ENCODE results near the gene SAFB.
"Not testable (repeated sequence)": the region's sequence is repeated elsewhere in the genome, so short reads cannot be mapped to it uniquely, and the experiment has no call there.

SAFB gene

DNA sequence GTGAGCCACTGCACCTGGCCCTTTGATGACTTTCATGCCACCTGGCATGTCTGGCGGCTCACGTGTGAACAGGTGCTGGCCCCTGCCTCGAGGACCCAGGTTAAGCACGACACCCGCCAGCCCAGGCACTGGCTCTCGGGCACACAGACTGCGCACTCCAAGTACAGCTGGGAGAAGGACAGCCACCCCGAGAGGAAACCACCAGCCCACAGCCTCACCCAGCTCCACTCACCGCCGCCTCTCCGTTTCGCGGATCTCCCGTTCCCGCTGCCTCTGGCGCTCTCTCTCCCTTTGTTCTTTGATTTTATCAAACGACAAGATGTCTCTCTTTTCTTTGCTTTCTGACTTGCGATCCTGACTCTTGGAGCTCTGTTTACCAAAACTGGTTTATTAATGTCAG lies 27.8 kb upstream of the SAFB start:
- no peaks in the 10 kb centered on the region for H3K4me1 ChIP-seq (ENCODE audit: control insufficient read depth, insufficient read depth, low read length, poor library complexity, severe bottlenecking)
- H3K27ac ChIP-seq (ENCODE audit: insufficient read depth, low read length, poor library complexity, severe bottlenecking), result no peak overlapping the region
- no peak overlapping the region for H3K4me3 ChIP-seq (ENCODE audit: insufficient read depth, low read depth, low read length, poor library complexity, severe bottlenecking)
- H3K27me3 ChIP-seq (replicated peaks; ENCODE audit: control insufficient read depth, insufficient read depth, low read length, poor library complexity, severe bottlenecking), result no peaks in the 10 kb centered on the region
- peaks cover 95% of the 10 kb centered on the region for H3K36me3 ChIP-seq (ENCODE audit: control insufficient read depth, insufficient read depth, low read length)
- no peaks in the 10 kb centered on the region for H3K9me3 ChIP-seq (ENCODE audit: control insufficient read depth, low read length)
- no peak for DNase-seq

DNA sequence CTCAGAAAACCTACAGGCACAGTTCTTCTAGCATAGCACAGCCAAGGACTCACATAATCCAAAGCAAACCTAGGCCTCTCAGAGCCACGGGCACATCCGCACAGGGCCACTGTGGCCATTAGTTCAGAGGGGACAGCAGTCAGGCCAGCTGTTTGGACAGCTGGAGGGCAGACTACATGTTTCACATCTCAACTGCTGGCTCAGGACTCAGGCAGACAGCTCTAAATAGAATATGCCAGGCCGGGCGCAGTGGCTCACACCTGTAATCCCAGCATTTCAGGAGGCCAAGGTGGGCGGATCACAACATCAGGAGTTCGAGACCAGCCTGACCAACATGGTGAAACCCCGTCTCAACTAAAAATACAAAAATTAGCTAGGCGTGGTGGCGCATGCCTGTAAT lies 27.1 kb upstream of the SAFB start:
- Histone ChIP-seq H3K4me3 (ENCODE audit: insufficient read depth, low read depth, low read length, poor library complexity, severe bottlenecking) (no peak overlapping the region), H3K27me3 (replicated peaks; ENCODE audit: control insufficient read depth, insufficient read depth, low read length, poor library complexity, severe bottlenecking) (no peaks in the 10 kb centered on the region), H3K36me3 (ENCODE audit: control insufficient read depth, insufficient read depth, low read length) (peaks cover 95% of the 10 kb centered on the region), H3K9me3 (ENCODE audit: control insufficient read depth, low read length) (no peaks in the 10 kb centered on the region), H3K27ac (ENCODE audit: insufficient read depth, low read length, poor library complexity, severe bottlenecking) (no peak overlapping the region), H3K4me1 (ENCODE audit: control insufficient read depth, insufficient read depth, low read length, poor library complexity, severe bottlenecking) (no peaks in the 10 kb centered on the region)
- DNase-seq, result no peak

DNA sequence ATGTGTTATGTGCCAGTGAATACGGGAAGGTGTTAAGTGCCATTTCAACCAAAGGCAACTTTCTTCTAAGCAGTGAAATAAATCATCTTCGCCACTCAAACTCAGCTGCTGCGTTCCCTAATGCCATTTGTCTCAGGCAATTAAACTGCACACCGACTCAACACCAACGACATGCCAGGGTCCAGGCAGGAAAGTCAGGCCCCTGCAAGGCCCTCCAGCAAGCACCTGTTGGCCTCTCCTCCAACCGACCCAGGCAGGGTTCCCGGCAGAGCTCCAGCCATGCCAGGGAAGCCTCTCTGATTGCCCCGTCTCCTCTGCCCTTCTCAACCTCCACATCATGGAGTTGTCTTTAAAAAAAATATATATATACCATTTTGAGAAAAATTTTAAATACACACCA lies 22.1 kb upstream of the SAFB start:
- Histone ChIP-seq H3K27ac (ENCODE audit: insufficient read depth, low read length, poor library complexity, severe bottlenecking) (no peak overlapping the region), H3K4me1 (ENCODE audit: control insufficient read depth, insufficient read depth, low read length, poor library complexity, severe bottlenecking) (no peaks in the 10 kb centered on the region), H3K36me3 (ENCODE audit: control insufficient read depth, insufficient read depth, low read length) (peaks cover 93% of the 10 kb centered on the region)

DNA sequence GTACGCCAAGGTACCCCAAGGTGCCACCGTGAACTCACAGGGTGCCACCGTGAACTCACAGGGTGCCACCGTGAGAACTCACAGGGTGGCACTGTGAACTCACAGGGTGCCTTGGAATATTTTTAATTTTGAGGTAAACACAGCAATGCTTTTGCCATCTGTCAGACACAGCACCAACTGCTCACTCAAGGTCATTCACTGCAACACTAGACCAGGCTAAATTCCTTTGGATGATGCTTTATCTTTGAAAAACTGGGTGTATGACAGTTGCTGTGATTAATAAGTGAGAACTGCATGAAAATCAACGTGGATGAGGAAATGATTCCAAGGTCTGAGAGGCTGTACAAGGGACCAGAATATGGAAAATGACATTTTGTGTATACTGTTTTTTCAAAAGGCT lies 19.3 kb upstream of the SAFB start:
- no peak for DNase-seq
- Histone ChIP-seq H3K9me3 (ENCODE audit: control insufficient read depth, low read length) (no peaks in the 10 kb centered on the region), H3K36me3 (ENCODE audit: control insufficient read depth, insufficient read depth, low read length) (peaks cover 93% of the 10 kb centered on the region), H3K27me3 (replicated peaks; ENCODE audit: control insufficient read depth, insufficient read depth, low read length, poor library complexity, severe bottlenecking) (no peaks in the 10 kb centered on the region), H3K4me3 (ENCODE audit: insufficient read depth, low read depth, low read length, poor library complexity, severe bottlenecking) (no peak overlapping the region), H3K27ac (ENCODE audit: insufficient read depth, low read length, poor library complexity, severe bottlenecking) (no peak overlapping the region), H3K4me1 (ENCODE audit: control insufficient read depth, insufficient read depth, low read length, poor library complexity, severe bottlenecking) (no peaks in the 10 kb centered on the region)

More for the DNA sequence above, 22.1 kb upstream of the SAFB start:
- Histone ChIP-seq H3K27me3 (replicated peaks; ENCODE audit: control insufficient read depth, insufficient read depth, low read length, poor library complexity, severe bottlenecking) (no peaks in the 10 kb centered on the region), H3K9me3 (ENCODE audit: control insufficient read depth, low read length) (no peaks in the 10 kb centered on the region), H3K4me3 (ENCODE audit: insufficient read depth, low read depth, low read length, poor library complexity, severe bottlenecking) (no peak overlapping the region)
- no peak for DNase-seq

DNA sequence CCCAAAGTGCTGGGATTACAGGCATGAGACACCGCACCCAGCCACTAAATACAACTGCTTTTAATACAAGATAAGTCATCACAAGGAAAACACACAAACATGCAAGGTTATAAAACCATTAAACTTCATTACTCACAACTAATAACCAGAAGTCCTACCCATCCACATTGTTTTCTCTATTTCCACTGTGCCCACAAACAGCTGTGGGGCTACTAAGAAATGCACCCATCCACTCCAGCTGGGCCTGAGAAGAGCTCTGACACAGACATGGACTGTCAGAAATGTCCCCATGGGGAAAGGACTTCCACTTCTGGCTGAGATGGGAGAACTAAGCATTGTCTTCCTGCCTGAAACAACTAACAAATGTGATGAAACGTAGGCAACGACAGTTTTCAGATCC lies 17.5 kb upstream of the SAFB start:
- Histone ChIP-seq H3K9me3 (ENCODE audit: control insufficient read depth, low read length) (no peaks in the 10 kb centered on the region), H3K36me3 (ENCODE audit: control insufficient read depth, insufficient read depth, low read length) (peaks cover 93% of the 10 kb centered on the region), H3K27me3 (replicated peaks; ENCODE audit: control insufficient read depth, insufficient read depth, low read length, poor library complexity, severe bottlenecking) (no peaks in the 10 kb centered on the region), H3K4me1 (ENCODE audit: control insufficient read depth, insufficient read depth, low read length, poor library complexity, severe bottlenecking) (no peaks in the 10 kb centered on the region), H3K4me3 (ENCODE audit: insufficient read depth, low read depth, low read length, poor library complexity, severe bottlenecking) (no peak overlapping the region), H3K27ac (ENCODE audit: insufficient read depth, low read length, poor library complexity, severe bottlenecking) (peak overlapping the region; percentile 13)
- DNase-seq, result no peak

DNA sequence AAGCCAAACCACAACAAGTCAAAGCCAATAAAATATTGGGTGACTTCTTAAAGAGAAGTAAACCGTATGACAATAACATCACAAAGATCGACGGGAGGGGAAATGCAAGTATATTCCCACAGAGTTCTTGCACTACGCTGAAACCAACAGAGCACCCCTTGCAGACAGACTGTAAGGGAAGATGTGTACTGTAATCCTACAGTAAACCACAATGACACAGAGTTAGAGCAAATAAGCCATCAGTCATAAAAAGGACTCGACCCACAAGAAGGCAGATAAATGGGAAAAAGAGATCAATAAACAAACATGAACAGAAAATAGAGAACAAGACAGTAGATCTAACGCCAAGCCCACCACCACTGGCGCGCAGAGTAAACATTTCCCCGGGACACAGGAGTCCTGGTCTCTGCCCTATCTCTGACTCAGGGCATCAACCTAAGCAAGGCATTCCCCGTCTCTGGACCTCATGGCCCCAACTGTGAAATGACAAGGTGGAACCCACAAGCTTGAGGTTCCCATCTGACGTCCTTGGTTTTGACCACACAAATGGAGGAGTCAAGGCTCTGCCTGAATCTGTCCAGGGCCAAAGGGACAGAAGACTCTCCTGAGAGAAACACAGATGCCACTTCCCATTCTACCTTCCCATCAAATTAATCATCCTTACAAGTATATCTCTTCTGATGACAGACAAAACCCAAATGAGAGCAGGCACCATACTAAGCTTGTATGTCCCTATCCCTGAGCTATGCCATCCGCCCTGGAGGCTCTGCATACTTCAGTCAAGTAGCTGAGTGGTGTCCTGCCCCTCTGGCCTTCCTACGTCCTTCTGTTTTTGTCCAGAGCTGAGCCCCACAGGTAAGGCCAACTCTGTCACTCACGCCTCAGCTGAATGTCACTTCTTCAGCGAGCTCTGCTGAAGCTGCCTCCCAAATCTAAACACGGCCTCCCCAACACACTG lies 15.3 kb upstream of the SAFB start:
- Histone ChIP-seq H3K27me3 (replicated peaks; ENCODE audit: control insufficient read depth, insufficient read depth, low read length, poor library complexity, severe bottlenecking) (no peaks in the 10 kb centered on the region), H3K27ac (ENCODE audit: insufficient read depth, low read length, poor library complexity, severe bottlenecking) (no peak overlapping the region), H3K36me3 (ENCODE audit: control insufficient read depth, insufficient read depth, low read length) (peaks cover 90% of the 10 kb centered on the region), H3K9me3 (ENCODE audit: control insufficient read depth, low read length) (no peaks in the 10 kb centered on the region), H3K4me3 (ENCODE audit: insufficient read depth, low read depth, low read length, poor library complexity, severe bottlenecking) (no peak overlapping the region), H3K4me1 (ENCODE audit: control insufficient read depth, insufficient read depth, low read length, poor library complexity, severe bottlenecking) (no peaks in the 10 kb centered on the region)
- no peak for DNase-seq

DNA sequence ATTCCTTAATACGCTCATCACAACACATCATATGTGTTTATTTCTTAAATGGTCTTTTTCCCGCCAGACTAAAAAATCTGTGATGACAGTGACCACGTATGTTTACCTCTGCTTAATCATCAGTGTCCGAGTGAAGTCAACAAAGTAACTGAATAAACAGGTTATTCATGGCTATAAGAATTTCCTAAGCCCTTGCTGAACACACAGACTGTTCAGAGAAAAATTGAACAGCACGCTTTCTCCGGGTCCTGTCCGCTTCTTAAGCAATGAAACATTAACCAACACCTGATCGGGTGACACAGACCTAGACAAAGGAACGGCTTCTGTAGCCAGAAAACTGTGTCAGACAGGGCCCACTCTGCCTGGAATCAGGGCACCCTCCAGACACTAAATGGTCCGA lies 14.6 kb upstream of the SAFB start:
- no peaks in the 10 kb centered on the region for H3K27me3 ChIP-seq (replicated peaks; ENCODE audit: control insufficient read depth, insufficient read depth, low read length, poor library complexity, severe bottlenecking)
- peaks cover 90% of the 10 kb centered on the region for H3K36me3 ChIP-seq (ENCODE audit: control insufficient read depth, insufficient read depth, low read length)

DNA sequence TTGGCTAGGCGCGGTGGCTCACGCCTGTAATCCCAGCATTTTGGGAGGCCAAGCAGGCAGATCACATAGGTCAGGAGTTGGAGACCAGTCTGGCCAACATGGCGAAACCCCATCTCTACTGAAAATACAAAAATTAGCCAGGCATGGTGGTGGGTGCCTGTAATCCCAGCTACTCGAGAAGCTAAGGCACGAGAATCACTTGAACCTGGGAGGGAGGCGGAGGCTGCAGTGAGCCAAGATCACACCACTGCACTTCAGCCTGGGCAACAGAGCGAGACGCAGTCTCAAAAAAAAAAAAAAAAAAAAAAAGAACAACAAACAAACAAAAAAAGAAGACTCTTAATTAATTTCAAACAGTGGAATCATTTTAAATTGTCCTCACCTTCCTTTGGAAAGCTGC lies 14.1 kb upstream of the SAFB start:
- H3K27me3 ChIP-seq (replicated peaks; ENCODE audit: control insufficient read depth, insufficient read depth, low read length, poor library complexity, severe bottlenecking); DNase-seq; H3K27ac ChIP-seq (ENCODE audit: insufficient read depth, low read length, poor library complexity, severe bottlenecking); H3K9me3 ChIP-seq (ENCODE audit: control insufficient read depth, low read length); H3K4me1 ChIP-seq (ENCODE audit: control insufficient read depth, insufficient read depth, low read length, poor library complexity, severe bottlenecking); H3K4me3 ChIP-seq (ENCODE audit: insufficient read depth, low read depth, low read length, poor library complexity, severe bottlenecking): not testable (repeated sequence)
- H3K36me3 ChIP-seq (ENCODE audit: control insufficient read depth, insufficient read depth, low read length), result peaks cover 90% of the 10 kb centered on the region

More for the DNA sequence above, 14.6 kb upstream of the SAFB start:
- no peak for DNase-seq
- Histone ChIP-seq H3K4me3 (ENCODE audit: insufficient read depth, low read depth, low read length, poor library complexity, severe bottlenecking) (no peak overlapping the region), H3K9me3 (ENCODE audit: control insufficient read depth, low read length) (no peaks in the 10 kb centered on the region), H3K4me1 (ENCODE audit: control insufficient read depth, insufficient read depth, low read length, poor library complexity, severe bottlenecking) (no peaks in the 10 kb centered on the region), H3K27ac (ENCODE audit: insufficient read depth, low read length, poor library complexity, severe bottlenecking) (no peak overlapping the region)

DNA sequence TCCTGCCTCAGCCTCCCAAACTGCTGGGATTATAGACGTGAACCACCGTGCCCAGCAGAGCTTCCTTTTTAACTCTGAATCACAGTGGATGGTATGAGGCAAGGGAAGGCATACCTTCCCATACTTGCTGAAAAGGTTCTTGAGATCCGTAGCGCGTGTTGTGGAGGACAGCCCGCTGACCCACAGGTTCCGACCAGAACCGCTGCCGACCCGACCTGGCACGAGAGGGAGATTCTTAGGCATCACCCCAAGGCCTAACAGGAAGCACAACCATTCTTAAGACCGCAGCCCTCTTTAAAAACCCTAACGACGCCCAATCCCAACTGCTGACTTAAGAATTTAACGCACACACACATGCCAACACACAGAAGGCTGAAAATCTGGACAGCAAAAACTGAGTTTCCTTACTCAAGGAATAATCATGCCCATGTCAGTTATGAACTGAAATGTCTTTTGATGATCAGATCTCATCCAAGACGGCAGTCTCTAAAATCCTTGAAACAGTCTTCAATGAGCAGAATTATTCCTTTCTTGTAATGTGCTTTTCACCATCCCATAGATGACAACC lies 12.9 kb upstream of the SAFB start:
- Histone ChIP-seq H3K27ac (ENCODE audit: insufficient read depth, low read length, poor library complexity, severe bottlenecking) (no peak overlapping the region), H3K9me3 (ENCODE audit: control insufficient read depth, low read length) (no peaks in the 10 kb centered on the region), H3K4me3 (ENCODE audit: insufficient read depth, low read depth, low read length, poor library complexity, severe bottlenecking) (no peak overlapping the region), H3K4me1 (ENCODE audit: control insufficient read depth, insufficient read depth, low read length, poor library complexity, severe bottlenecking) (no peaks in the 10 kb centered on the region), H3K27me3 (replicated peaks; ENCODE audit: control insufficient read depth, insufficient read depth, low read length, poor library complexity, severe bottlenecking) (no peaks in the 10 kb centered on the region), H3K36me3 (ENCODE audit: control insufficient read depth, insufficient read depth, low read length) (peaks cover 91% of the 10 kb centered on the region)
- no peak for DNase-seq
